HEK293T (cell line): ENCODE measurements around the gene SCGN.

Experiments used
- HDGF ChIP-seq: fragments of 450-650 bp; IDR thresholded peaks from 2 replicates; pipeline ENCODE4 v1.6.1; 2017; ENCODE audit warnings: antibody characterized with exemption, borderline replicate concordance
- SP1 ChIP-seq: fragments of 450-650 bp; IDR thresholded peaks from 2 replicates; pipeline ENCODE4 v1.6.1; 2017
- ZNF384 ChIP-seq: fragments of 450-650 bp; IDR thresholded peaks from 2 replicates; pipeline ENCODE4 v1.6.1; 2016

DNA sequence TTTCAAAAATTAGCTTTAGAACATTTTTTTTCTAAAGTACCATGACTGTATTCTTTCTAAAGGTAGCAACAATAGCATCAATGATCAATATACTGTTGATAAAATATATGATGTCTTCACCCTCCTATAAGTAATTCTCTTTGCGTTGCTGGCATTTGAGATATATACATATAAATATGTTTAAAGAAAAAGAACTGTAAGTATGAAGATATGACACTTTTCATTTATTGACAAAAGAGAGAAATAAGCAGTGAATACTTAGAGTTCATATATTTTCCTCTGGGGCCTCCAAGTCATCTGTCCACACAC, 49.4 kb upstream of the SCGN start:
- TF ChIP-seq ZNF384 (no peak), HDGF (no peak), SP1 (no peak)
